H1 (cell line): Measurements from ENCODE around the gene IL1RAPL1. TPM values are rescaled to one million over a fixed set of nuclear protein-coding genes. Genes with fewer than 3 reads are reported as not detected.

ENCODE experiments used
- CBX8 ChIP-seq: fragments of 300-800, 300-1000 bp; sonication (generic); IDR thresholded peaks from 2 replicates; pipeline ENCODE4 v1.7.1; 2016; ENCODE audit warnings: low read depth, low read length, borderline replicate concordance
- CHD1 ChIP-seq: IDR thresholded peaks from 2 replicates; pipeline ENCODE4 v1.6.1; 2012; ENCODE audit warnings: low read depth, low read length, improper control_type of control experiment
- EZH2 ChIP-seq: fragments of 200-600 bp; sonication (generic); IDR thresholded peaks from 2 replicates; pipeline ENCODE4 v1.7.1; 2012; ENCODE audit warnings: low read depth, mild to moderate bottlenecking, moderate library complexity, low read length, inconsistent platforms; ENCODE audit not compliant: severe bottlenecking
- HDAC2 ChIP-seq, 2 experiments: fragments of 300-600 bp in 1 of 2; sonication (generic) in 1 of 2; IDR thresholded peaks; 2 replicates each; pipeline ENCODE4 v1.6.1; 2011 to 2012; ENCODE audit warnings: low read depth in 2 of 2, low read length in 2 of 2, mild to moderate bottlenecking in 2 of 2, moderate library complexity in 2 of 2, borderline replicate concordance in 1 of 2, inconsistent platforms in 1 of 2
- HDAC6 ChIP-seq: IDR thresholded peaks from one replicate; pipeline ENCODE4 v1.7.1; 2012; ENCODE audit warnings: low read depth, mild to moderate bottlenecking, inconsistent platforms, low read length, moderate library complexity
- NRF1 ChIP-seq: IDR thresholded peaks from 2 replicates; pipeline ENCODE4 v1.6.1; 2011; ENCODE audit warnings: mild to moderate bottlenecking, low read depth, low read length, improper control_type of control experiment
- RXRA ChIP-seq: IDR thresholded peaks from 2 replicates; pipeline ENCODE4 v1.6.1; 2011; ENCODE audit warnings: low read depth, mild to moderate bottlenecking, low read length, moderate library complexity; ENCODE audit not compliant: insufficient read depth
- SP2 ChIP-seq: IDR thresholded peaks from 2 replicates; pipeline ENCODE4 v1.6.1; 2012; ENCODE audit warnings: mild to moderate bottlenecking, low read length, inconsistent platforms
- SUZ12 ChIP-seq: fragments of 200-600 bp; sonication (generic); IDR thresholded peaks from 2 replicates; pipeline ENCODE4 v1.6.1; 2012; ENCODE audit warnings: mild to moderate bottlenecking, inconsistent platforms, low read length, moderate library complexity, mixed read lengths
- TBP ChIP-seq: IDR thresholded peaks from 2 replicates; pipeline ENCODE4 v1.6.1; 2011; ENCODE audit warnings: low read depth, low read length, improper control_type of control experiment
- polyA plus RNA-seq, 7 experiments: library from polyadenylated mRNA; depleted of rRNA in 3 of 7; stranded (reverse) in 5 of 7; unstranded in 2 of 7; fragments of >200 nt in 5 of 7; fragments of 200-250 nt in 2 of 7; gene quantifications; 1 replicate in 5 of 7; 2 replicates in 1 of 7; 4 replicates in 1 of 7; pipeline versions ENCODE4 v1.2.1 to v1.2.3, GENCODE V29; 2011 to 2013; ENCODE audit warnings: missing spikeins in 2 of 7, mixed read lengths in 2 of 7
- total RNA-seq: library from RNA; stranded (reverse); fragmentation: NEBNext Ultra II Directional; extraction: Animal tissue kit (Norgen Biotek cat#: 25700); gene quantifications from 2 replicates; pipeline ENCODE4 v1.2.1, GENCODE V29; 2021
- TF ChIP-seq, protein P1 (sequence below): fragments of 300-600 bp; sonication (generic); IDR thresholded peaks from 2 replicates; pipeline ENCODE4 v1.7.1; 2012; ENCODE audit warnings: low read length, moderate library complexity, mild to moderate bottlenecking, inconsistent platforms; ENCODE audit not compliant: insufficient replicate concordance

IL1RAPL1 gene
- total and polyA plus RNA-seq, 2 of the 8 experiments (the other 6 are each of a cell fraction or from before 2014, with no cell fraction given), result 0.11 to 0.35 TPM

- TF ChIP-seq, protein P1, sequence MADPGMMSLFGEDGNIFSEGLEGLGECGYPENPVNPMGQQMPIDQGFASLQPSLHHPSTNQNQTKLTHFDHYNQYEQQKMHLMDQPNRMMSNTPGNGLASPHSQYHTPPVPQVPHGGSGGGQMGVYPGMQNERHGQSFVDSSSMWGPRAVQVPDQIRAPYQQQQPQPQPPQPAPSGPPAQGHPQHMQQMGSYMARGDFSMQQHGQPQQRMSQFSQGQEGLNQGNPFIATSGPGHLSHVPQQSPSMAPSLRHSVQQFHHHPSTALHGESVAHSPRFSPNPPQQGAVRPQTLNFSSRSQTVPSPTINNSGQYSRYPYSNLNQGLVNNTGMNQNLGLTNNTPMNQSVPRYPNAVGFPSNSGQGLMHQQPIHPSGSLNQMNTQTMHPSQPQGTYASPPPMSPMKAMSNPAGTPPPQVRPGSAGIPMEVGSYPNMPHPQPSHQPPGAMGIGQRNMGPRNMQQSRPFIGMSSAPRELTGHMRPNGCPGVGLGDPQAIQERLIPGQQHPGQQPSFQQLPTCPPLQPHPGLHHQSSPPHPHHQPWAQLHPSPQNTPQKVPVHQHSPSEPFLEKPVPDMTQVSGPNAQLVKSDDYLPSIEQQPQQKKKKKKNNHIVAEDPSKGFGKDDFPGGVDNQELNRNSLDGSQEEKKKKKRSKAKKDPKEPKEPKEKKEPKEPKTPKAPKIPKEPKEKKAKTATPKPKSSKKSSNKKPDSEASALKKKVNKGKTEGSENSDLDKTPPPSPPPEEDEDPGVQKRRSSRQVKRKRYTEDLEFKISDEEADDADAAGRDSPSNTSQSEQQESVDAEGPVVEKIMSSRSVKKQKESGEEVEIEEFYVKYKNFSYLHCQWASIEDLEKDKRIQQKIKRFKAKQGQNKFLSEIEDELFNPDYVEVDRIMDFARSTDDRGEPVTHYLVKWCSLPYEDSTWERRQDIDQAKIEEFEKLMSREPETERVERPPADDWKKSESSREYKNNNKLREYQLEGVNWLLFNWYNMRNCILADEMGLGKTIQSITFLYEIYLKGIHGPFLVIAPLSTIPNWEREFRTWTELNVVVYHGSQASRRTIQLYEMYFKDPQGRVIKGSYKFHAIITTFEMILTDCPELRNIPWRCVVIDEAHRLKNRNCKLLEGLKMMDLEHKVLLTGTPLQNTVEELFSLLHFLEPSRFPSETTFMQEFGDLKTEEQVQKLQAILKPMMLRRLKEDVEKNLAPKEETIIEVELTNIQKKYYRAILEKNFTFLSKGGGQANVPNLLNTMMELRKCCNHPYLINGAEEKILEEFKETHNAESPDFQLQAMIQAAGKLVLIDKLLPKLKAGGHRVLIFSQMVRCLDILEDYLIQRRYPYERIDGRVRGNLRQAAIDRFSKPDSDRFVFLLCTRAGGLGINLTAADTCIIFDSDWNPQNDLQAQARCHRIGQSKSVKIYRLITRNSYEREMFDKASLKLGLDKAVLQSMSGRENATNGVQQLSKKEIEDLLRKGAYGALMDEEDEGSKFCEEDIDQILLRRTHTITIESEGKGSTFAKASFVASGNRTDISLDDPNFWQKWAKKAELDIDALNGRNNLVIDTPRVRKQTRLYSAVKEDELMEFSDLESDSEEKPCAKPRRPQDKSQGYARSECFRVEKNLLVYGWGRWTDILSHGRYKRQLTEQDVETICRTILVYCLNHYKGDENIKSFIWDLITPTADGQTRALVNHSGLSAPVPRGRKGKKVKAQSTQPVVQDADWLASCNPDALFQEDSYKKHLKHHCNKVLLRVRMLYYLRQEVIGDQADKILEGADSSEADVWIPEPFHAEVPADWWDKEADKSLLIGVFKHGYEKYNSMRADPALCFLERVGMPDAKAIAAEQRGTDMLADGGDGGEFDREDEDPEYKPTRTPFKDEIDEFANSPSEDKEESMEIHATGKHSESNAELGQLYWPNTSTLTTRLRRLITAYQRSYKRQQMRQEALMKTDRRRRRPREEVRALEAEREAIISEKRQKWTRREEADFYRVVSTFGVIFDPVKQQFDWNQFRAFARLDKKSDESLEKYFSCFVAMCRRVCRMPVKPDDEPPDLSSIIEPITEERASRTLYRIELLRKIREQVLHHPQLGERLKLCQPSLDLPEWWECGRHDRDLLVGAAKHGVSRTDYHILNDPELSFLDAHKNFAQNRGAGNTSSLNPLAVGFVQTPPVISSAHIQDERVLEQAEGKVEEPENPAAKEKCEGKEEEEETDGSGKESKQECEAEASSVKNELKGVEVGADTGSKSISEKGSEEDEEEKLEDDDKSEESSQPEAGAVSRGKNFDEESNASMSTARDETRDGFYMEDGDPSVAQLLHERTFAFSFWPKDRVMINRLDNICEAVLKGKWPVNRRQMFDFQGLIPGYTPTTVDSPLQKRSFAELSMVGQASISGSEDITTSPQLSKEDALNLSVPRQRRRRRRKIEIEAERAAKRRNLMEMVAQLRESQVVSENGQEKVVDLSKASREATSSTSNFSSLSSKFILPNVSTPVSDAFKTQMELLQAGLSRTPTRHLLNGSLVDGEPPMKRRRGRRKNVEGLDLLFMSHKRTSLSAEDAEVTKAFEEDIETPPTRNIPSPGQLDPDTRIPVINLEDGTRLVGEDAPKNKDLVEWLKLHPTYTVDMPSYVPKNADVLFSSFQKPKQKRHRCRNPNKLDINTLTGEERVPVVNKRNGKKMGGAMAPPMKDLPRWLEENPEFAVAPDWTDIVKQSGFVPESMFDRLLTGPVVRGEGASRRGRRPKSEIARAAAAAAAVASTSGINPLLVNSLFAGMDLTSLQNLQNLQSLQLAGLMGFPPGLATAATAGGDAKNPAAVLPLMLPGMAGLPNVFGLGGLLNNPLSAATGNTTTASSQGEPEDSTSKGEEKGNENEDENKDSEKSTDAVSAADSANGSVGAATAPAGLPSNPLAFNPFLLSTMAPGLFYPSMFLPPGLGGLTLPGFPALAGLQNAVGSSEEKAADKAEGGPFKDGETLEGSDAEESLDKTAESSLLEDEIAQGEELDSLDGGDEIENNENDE, result no peak
- TF ChIP-seq TBP, result no peak
- TF ChIP-seq SP2, result no peak
- no peak for TF ChIP-seq CHD1
- no peak for TF ChIP-seq SUZ12
- no peak for TF ChIP-seq HDAC6
- TF ChIP-seq EZH2, result no peak
- TF ChIP-seq RXRA, result no peak
- TF ChIP-seq NRF1, result no peak
- TF ChIP-seq HDAC2 (IDR thresholded peaks at IDR 0.05; ENCODE audit: borderline replicate concordance in 1 of 2, low read depth in 2 of 2, low read length in 2 of 2), result no peak
- TF ChIP-seq CBX8, result no peak
Observed at GRCh38 chrX:28851871-28852270, 264.6 kb downstream of the IL1RAPL1 start (continued).
